ENCODE data around the gene NOL9.

Gene NOL9

DNA sequence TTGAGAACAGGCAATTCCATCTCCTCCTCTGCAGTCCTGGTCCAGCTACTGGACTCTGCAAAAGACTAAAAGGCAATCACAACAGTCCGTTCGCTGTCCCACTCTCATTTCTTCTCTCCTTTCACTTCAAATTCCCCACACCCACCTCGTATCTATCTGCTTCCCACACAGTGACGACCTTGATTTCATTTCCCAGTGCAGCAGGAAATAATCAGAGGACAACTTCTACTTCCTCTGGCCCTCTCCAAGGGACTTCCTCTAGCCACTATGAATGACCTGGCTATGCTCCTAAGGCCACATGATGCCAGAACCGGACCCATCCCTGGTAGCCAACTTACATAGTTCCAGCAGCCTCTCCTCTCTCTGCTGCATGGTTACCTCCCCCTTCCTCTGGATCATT is 8.0 kb downstream of the NOL9 start:
- Histone ChIP-seq H3K36me3 (ENCODE audit: control insufficient read depth, insufficient read depth, low read length) (peaks cover 29% of the 10 kb centered on the region), H3K27ac (ENCODE audit: low read depth, low read length) (no peak overlapping the region)

GRCh38 chr1:6545276-6546112 is 8.8 kb downstream of the NOL9 start:
- peaks cover 29% of the 10 kb centered on the region for H3K36me3 ChIP-seq (ENCODE audit: control insufficient read depth, insufficient read depth, low read length)
- H3K9ac ChIP-seq (ENCODE audit: low read length) = no peak overlapping the region
- no peak overlapping the region for H3K4me3 ChIP-seq (ENCODE audit: low read length)
- H3K27ac ChIP-seq (ENCODE audit: low read depth, low read length) = no peak overlapping the region
- H3K4me1 ChIP-seq (ENCODE audit: control insufficient read depth, insufficient read depth, low read length) = no peaks in the 10 kb centered on the region
- no peaks in the 10 kb centered on the region for H3K27me3 ChIP-seq (ENCODE audit: control insufficient read depth, insufficient read depth, low read length)

More for the DNA sequence above, 8.0 kb downstream of the NOL9 start:
- no peak overlapping the region for H3K9ac ChIP-seq (ENCODE audit: low read length)
- no peak overlapping the region for H3K4me3 ChIP-seq (ENCODE audit: low read length)
- no peaks in the 10 kb centered on the region for H3K4me1 ChIP-seq (ENCODE audit: control insufficient read depth, insufficient read depth, low read length)
- no peaks in the 10 kb centered on the region for H3K27me3 ChIP-seq (ENCODE audit: control insufficient read depth, insufficient read depth, low read length)

- Histone ChIP-seq H3K9ac (ENCODE audit: low read length) (no peak overlapping the region), H3K27me3 (ENCODE audit: control insufficient read depth, insufficient read depth, low read length) (no peaks in the 10 kb centered on the region), H3K4me3 (ENCODE audit: low read length) (no peak overlapping the region), H3K27ac (ENCODE audit: low read depth, low read length) (no peak overlapping the region), H3K4me1 (ENCODE audit: control insufficient read depth, insufficient read depth, low read length) (no peaks in the 10 kb centered on the region), H3K36me3 (ENCODE audit: control insufficient read depth, insufficient read depth, low read length) (peaks cover 29% of the 10 kb centered on the region)
Measured at GRCh38 chr1:6544831-6545230, 9.5 kb downstream of the NOL9 start.

GRCh38 chr1:6538956-6539355 is 15.4 kb downstream of the NOL9 start:
- Histone ChIP-seq H3K27ac (ENCODE audit: low read depth, low read length) (no peak overlapping the region), H3K4me1 (ENCODE audit: control insufficient read depth, insufficient read depth, low read length) (no peaks in the 10 kb centered on the region), H3K9ac (ENCODE audit: low read length) (no peak overlapping the region), H3K27me3 (ENCODE audit: control insufficient read depth, insufficient read depth, low read length) (no peaks in the 10 kb centered on the region), H3K36me3 (ENCODE audit: control insufficient read depth, insufficient read depth, low read length) (peaks cover 12% of the 10 kb centered on the region), H3K4me3 (ENCODE audit: low read length) (no peak overlapping the region)

- H3K4me3 ChIP-seq (ENCODE audit: low read length) = no peak overlapping the region
- H3K4me1 ChIP-seq (ENCODE audit: control insufficient read depth, insufficient read depth, low read length) = no peaks in the 10 kb centered on the region
- H3K27me3 ChIP-seq (ENCODE audit: control insufficient read depth, insufficient read depth, low read length) = no peaks in the 10 kb centered on the region
- H3K36me3 ChIP-seq (ENCODE audit: control insufficient read depth, insufficient read depth, low read length) = peaks cover 26% of the 10 kb centered on the region
- H3K27ac ChIP-seq (ENCODE audit: low read depth, low read length) = no peak overlapping the region
- no peak overlapping the region for H3K9ac ChIP-seq (ENCODE audit: low read length)
Measured at GRCh38 chr1:6536291-6536690, 18.0 kb downstream of the NOL9 start.

DNA sequence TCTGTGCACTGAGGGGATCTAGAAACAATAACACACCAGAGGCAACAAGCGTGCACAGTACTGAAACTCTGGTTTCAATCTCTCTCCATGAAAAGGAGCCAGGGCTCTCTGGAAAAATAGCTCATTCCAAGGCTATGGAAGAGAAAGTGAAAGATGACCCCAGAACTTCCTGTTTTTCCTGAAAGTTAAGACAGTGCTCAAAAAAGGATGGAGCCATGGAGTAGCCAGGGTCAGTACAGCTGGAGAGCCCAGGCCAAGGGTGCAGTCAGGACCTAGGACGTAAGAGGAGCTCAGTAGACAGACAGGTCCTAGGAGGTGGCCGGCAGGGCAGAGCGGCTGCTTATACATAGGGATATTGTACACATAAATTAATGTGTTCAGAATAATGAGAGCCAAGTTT is 19.1 kb downstream of the NOL9 start:
- no peaks in the 10 kb centered on the region for H3K4me1 ChIP-seq (ENCODE audit: control insufficient read depth, insufficient read depth, low read length)
- H3K27me3 ChIP-seq (ENCODE audit: control insufficient read depth, insufficient read depth, low read length) = no peaks in the 10 kb centered on the region
- H3K36me3 ChIP-seq (ENCODE audit: control insufficient read depth, insufficient read depth, low read length) = peaks cover 33% of the 10 kb centered on the region
- H3K9ac ChIP-seq (ENCODE audit: low read length) = no peak overlapping the region
- no peak overlapping the region for H3K27ac ChIP-seq (ENCODE audit: low read depth, low read length)
- H3K4me3 ChIP-seq (ENCODE audit: low read length) = no peak overlapping the region

- Histone ChIP-seq H3K4me1 (ENCODE audit: control insufficient read depth, insufficient read depth, low read length) (no peaks in the 10 kb centered on the region), H3K4me3 (ENCODE audit: low read length) (no peak overlapping the region), H3K36me3 (ENCODE audit: control insufficient read depth, insufficient read depth, low read length) (peaks cover 33% of the 10 kb centered on the region), H3K27me3 (ENCODE audit: control insufficient read depth, insufficient read depth, low read length) (no peaks in the 10 kb centered on the region), H3K9ac (ENCODE audit: low read length) (no peak overlapping the region), H3K27ac (ENCODE audit: low read depth, low read length) (no peak overlapping the region)
Measured at GRCh38 chr1:6534248-6534822, 20.0 kb downstream of the NOL9 start.

- peaks cover 45% of the 10 kb centered on the region for H3K36me3 ChIP-seq (ENCODE audit: control insufficient read depth, insufficient read depth, low read length)
- no peak overlapping the region for H3K27ac ChIP-seq (ENCODE audit: low read depth, low read length)
- H3K9ac ChIP-seq (ENCODE audit: low read length) = no peak overlapping the region
- no peak overlapping the region for H3K4me3 ChIP-seq (ENCODE audit: low read length)
- H3K4me1 ChIP-seq (ENCODE audit: control insufficient read depth, insufficient read depth, low read length) = no peaks in the 10 kb centered on the region
- H3K27me3 ChIP-seq (ENCODE audit: control insufficient read depth, insufficient read depth, low read length) = no peaks in the 10 kb centered on the region
Measured at GRCh38 chr1:6531996-6532395, 22.3 kb downstream of the NOL9 start.

- H3K27ac ChIP-seq (ENCODE audit: low read depth, low read length) = no peak overlapping the region
- H3K4me1 ChIP-seq (ENCODE audit: control insufficient read depth, insufficient read depth, low read length) = no peaks in the 10 kb centered on the region
- H3K4me3 ChIP-seq (ENCODE audit: low read length) = no peak overlapping the region
- H3K36me3 ChIP-seq (ENCODE audit: control insufficient read depth, insufficient read depth, low read length) = peaks cover 47% of the 10 kb centered on the region
- no peaks in the 10 kb centered on the region for H3K27me3 ChIP-seq (ENCODE audit: control insufficient read depth, insufficient read depth, low read length)
- H3K9ac ChIP-seq (ENCODE audit: low read length) = no peak overlapping the region
Measured at GRCh38 chr1:6530504-6531160, 23.7 kb downstream of the NOL9 start.

DNA sequence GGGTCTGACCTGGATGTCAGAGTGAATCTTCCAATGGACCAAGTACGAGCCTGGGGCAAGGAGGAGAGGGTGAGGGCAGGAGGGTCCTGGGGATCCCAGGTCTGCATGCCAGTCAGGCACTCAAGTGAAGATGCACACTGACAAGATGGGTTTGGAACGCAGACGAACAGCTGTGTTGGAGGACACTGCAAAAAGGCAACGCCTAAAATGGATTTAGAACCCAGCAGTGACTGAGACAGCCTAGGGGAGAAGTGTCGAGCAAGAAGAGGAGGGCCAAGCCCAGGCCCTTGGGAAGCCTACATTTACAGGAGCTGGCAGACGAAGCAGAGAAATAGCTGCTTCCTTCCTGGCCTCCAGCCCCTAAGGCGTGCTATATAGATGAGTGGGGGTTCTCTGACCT is 25.8 kb downstream of the NOL9 start:
- H3K9ac ChIP-seq (ENCODE audit: low read length) = no peak overlapping the region
- H3K27me3 ChIP-seq (ENCODE audit: control insufficient read depth, insufficient read depth, low read length) = no peaks in the 10 kb centered on the region
- no peaks in the 10 kb centered on the region for H3K4me1 ChIP-seq (ENCODE audit: control insufficient read depth, insufficient read depth, low read length)
- no peak overlapping the region for H3K4me3 ChIP-seq (ENCODE audit: low read length)
- H3K36me3 ChIP-seq (ENCODE audit: control insufficient read depth, insufficient read depth, low read length) = peaks cover 45% of the 10 kb centered on the region
- H3K27ac ChIP-seq (ENCODE audit: low read depth, low read length) = no peak overlapping the region

DNA sequence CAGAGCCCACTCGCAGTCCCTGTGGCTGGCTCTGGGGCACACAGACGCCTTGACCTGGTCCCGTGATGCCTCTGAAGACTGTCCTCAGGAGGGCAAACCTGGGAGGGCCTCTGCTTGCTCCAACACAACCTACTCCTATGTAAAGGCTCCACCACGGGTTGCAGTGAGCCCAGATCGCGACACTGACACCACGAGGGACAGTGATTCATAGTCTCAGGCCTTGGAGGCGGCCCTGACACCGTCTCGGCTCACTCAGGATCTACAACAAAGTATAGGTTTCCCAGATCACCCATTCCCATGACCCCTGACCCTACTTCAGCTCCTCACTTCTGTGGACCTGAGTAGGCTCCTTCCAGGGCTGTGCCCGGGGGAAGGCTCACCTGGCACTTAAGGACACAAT is 28.0 kb downstream of the NOL9 start:
- Histone ChIP-seq H3K36me3 (ENCODE audit: control insufficient read depth, insufficient read depth, low read length) (peaks cover 23% of the 10 kb centered on the region), H3K27ac (ENCODE audit: low read depth, low read length) (no peak overlapping the region)

DNA sequence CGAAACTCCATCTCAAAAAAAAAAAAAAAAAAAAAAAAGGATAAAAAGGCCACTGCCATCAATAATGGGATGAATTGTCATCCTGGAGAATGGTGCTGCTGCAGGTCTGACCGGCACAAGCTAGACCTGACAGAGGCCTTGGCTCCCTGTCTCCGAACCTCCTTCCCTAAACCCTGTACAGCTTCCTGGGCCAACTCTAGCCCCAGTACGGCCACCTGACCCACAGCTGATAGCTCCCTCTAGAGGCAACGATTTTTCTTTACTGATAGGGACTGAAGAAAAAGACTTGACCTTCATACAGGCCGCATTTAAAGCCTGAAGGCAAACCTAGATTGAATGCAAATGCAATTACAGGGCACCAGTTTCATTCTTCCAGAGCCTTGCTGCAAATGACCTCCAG is 30.7 kb downstream of the NOL9 start:
- H3K4me1 ChIP-seq (ENCODE audit: control insufficient read depth, insufficient read depth, low read length) = no peaks in the 10 kb centered on the region
- no peak overlapping the region for H3K27ac ChIP-seq (ENCODE audit: low read depth, low read length)
- H3K36me3 ChIP-seq (ENCODE audit: control insufficient read depth, insufficient read depth, low read length) = peaks cover 12% of the 10 kb centered on the region
- H3K27me3 ChIP-seq (ENCODE audit: control insufficient read depth, insufficient read depth, low read length) = no peaks in the 10 kb centered on the region
- H3K4me3 ChIP-seq (ENCODE audit: low read length) = no peak overlapping the region
- H3K9ac ChIP-seq (ENCODE audit: low read length) = no peak overlapping the region

More for the DNA sequence above, 28.0 kb downstream of the NOL9 start:
- Histone ChIP-seq H3K4me3 (ENCODE audit: low read length) (no peak overlapping the region), H3K27me3 (ENCODE audit: control insufficient read depth, insufficient read depth, low read length) (no peaks in the 10 kb centered on the region), H3K9ac (ENCODE audit: low read length) (no peak overlapping the region), H3K4me1 (ENCODE audit: control insufficient read depth, insufficient read depth, low read length) (no peaks in the 10 kb centered on the region)
